Retina (tissue), 1 donor: Measurements from ENCODE around the gene BCL11A.

Experiments
- DNase-seq: peaks from one replicate; pipeline ENCODE4 v3.0.0-alpha.2; 2016

BCL11A gene

DNA sequence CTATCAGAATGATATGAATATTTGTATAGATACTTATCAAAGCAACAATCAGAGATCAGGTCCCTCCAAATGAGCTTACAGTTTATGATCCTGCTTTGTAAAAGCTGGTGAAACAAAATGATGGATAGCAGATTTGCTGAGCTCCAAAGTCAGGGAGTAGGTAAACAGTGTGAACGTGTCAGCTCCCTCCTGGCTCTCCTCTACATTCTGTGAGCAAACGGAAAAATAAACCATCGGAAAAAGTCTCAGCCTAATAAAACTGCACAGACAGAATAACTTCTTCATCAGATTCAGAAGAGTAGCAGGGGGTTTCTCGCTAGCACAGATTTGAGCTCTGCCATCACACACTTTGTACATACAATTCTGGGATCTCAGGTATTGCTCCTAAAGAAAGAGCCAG lies 51.3 kb downstream of the BCL11A start:
- no peak for DNase-seq

- DNase-seq, result no peak
These were observed 52.6 kb downstream of the BCL11A start for GRCh38 chr2:60500861-60501260.

DNA sequence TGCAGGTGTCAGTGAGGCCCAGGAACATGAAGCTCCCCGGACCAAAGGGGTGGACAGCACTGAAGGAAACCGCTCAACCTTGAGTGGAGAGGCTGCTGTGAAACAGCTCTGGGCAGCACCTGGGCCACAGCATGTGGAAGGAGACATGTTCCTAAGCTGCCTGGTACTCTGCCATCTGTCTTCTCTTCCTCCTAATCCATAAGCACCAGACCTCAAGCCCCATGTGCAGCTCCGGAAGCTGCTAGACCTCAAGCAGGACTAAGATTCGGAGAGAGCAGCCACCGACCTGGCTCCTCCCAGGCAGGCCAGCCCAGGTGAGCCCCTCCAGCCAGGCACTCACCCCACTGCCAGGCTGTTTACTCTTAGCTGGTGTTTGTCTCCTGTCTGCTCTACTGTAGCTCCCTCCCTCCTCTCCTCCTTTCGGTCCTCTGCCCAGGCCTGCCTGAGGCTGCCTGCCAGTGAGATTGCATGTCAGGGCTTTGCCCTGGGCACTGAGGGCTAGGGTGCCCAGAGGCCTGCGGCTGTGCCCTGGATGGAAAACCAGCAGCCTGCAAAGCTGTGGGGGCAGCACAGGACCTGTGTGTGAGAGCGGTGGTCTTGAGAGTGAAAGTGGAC lies 53.7 kb downstream of the BCL11A start:
- DNase-seq, result no peak

- no peak for DNase-seq
These were observed 54.5 kb downstream of the BCL11A start for GRCh38 chr2:60498816-60499429.

DNA sequence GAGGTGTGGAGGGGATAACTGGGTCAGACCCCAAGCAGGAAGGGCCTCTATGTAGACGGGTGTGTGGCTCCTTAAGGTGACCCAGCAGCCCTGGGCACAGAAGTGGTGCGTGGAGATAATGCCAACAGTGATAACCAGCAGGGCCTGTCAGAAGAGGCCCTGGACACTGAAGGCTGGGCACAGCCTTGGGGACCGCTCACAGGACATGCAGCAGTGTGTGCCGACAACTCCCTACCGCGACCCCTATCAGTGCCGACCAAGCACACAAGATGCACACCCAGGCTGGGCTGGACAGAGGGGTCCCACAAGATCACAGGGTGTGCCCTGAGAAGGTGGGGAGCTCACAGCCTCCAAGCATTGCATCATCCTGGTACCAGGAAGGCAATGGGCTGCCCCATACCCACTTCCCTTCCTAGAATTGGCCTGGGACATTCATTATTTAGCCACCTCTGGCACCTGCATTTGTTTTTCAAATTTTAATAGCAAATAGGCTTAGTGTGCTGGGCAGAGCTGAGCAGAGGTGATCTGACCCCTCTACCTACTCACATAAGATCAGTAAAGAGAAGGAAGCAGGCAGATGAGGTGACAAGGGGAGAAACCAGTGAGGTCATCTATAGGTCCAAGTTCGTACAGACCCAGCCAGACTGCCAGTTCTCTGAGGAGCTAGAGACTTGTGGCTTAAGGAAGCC lies 55.2 kb downstream of the BCL11A start:
- no peak for DNase-seq

DNA sequence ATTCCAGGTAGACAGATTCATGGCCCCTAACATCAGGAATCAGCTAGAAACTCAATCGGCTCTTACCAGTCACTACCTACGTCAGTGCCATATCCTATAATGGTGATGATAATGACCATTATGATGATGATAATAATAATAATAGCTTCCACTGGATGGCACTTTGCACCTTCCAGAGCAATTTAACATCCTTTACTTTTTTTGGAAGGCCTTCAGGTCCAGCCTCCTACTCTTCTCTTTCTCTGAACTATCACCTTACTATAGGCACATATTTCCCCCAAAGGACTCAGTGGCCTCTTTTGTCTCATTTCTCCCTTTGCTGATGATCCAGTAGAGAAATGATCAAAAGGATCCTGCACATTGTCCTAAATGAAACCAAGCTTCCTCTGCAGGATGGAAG lies 56.0 kb downstream of the BCL11A start:
- no peak for DNase-seq

DNA sequence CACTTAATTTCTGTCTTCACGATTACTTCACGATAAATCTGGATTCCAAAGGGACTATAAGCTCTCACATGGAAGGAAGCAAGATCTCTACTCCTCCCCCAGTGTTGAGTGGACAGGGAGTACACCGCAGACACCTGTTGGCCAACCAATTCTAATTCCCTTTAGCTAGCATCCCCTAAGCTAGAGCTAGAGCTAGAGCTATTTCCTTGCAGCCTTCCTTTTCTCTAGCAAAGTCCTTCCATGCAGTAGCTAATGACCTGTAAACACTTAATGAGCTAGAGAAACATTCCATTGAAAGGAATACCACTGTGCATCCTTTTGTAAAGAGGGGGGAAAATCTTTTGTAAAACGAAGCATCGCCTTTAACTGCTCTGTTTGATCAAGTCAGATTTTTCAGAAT lies 56.5 kb downstream of the BCL11A start:
- DNase-seq, result peak; percentile 48

- DNase-seq, result no peak
These were observed 57.0 kb downstream of the BCL11A start for GRCh38 chr2:60496475-60496874.

DNA sequence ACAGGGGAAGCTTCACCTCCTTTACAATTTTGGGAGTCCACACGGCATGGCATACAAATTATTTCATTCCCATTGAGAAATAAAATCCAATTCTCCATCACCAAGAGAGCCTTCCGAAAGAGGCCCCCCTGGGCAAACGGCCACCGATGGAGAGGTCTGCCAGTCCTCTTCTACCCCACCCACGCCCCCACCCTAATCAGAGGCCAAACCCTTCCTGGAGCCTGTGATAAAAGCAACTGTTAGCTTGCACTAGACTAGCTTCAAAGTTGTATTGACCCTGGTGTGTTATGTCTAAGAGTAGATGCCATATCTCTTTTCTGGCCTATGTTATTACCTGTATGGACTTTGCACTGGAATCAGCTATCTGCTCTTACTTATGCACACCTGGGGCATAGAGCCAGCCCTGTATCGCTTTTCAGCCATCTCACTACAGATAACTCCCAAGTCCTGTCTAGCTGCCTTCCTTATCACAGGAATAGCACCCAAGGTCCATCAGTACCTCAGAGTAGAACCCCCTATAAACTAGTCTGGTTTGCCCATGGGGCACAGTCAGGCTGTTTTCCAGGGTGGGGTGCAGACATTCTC lies 58.3 kb downstream of the BCL11A start:
- no peak for DNase-seq

DNA sequence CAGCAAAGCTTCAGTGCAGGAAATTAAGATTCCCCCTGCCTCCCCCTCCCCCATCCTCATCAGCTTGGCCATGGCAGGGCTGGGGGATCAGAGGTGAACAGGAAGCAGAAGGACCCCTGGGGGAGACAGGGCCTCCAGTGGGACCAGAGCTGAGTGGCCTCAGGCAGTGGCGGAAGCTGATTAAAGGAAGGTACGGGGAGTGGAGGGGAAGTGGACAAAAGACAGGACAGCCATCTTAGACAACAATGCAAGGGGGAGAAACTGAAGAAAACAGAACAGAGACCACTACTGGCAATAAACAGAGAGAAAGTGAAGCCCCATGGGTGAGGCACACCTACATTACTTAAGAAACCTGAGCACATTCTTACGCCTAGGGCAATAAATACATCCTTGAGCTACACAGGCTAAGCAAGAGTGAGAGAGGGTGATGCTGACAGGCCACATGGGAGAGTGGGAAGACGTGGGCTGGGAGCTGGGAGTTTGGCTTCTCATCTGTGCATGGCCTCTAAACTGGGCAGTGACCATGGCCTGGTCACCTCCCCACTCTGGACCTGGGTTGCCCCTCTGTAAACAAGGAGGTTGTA lies 59.6 kb downstream of the BCL11A start:
- no peak for DNase-seq

DNA sequence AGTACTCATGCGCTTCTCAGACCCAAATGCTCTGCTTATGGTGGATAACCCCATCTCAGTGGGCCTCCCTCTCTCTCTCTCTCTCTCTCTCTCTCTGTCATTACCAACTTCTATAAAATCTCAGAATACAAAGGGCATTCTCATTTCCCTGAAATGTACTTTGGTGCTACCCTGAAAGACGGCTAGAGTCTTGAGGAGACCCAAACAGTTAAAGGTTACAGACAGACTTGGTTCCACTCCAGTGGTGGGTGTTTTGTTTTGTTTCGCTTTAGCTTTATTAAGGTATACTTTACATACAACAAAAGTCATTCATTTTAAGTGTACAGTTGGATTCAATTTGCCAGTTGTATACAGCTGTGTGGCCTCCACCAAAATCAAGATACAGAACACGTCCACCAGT lies 60.9 kb downstream of the BCL11A start:
- DNase-seq, result no peak

- DNase-seq, result no peak
These were observed 62.6 kb downstream of the BCL11A start for GRCh38 chr2:60490848-60491247.

DNA sequence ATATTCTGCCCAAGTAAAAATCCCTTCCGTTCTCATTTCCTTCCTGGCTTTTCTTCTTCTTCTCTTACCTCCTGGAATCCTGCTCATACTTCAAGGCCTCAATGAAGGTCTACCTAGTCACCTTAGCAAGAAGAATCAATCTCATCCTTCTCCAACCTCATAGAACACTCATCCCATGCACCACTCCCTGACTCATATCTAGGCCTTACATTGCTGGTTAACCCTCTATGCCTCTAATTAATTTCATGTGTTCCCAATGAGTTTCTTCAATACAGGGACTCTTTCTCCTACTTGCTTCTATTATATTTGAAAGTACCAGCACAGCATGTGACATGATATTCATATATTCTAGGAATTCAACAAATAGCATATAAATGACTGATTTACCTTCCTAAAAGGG lies 63.0 kb downstream of the BCL11A start:
- no peak for DNase-seq

DNA sequence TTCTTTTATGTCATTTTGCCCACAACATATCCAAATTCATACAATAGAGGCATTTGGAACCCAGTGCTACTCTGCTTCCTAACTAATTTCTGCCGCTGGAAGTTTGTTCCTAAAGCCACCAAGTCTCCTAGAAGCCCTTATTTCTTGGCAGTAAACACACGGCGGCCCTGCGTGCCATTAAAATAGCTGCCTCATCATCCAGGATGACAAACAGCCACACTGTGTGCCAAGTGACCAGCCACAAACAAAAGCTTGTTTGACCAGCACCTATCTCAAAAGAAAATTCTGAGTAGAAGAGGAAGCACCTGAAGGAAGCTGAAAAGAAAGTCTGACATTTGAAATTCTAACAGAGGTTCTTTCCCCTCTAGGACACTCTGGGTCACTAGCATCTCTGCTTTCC lies 64.2 kb downstream of the BCL11A start:
- DNase-seq, result no peak

DNA sequence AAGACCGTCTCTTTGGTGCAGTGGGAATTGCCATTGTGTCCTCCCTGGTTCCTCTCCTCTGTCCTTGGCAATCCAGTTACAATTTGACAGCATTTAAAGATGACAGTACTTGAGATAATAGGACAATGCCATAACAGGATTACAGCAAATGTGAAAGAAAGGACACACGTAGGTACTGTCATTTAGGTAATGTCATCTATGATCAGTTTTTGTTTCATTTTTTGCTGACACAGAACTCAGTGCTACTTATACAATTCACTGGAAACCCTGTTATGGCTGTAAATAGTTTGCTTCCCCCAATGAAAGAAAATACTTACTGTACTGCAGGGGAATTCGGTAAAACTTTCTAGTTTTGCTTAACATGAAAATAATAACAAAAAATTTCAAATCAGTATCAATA lies 65.2 kb downstream of the BCL11A start:
- DNase-seq, result no peak

DNA sequence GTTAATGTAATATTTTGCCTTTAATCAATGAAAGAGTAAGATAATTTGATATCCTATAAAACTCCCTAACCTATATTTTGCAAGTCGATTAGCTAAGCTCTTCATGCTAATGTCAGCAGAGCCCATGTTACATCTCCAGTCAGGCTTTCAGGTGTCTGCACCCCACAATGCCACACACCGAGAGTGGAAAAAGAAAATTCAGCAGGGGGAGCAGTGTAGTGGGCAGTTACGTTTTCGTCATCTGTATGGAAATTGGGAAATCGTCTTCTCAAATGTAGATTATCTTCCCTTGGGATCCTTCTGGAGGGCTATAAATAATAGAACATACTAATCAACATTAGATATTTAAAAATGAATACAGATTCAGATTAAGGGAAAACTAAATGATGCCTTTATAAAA lies 66.3 kb downstream of the BCL11A start:
- no peak for DNase-seq

GRCh38 chr2:60486551-60486950 lies 66.9 kb downstream of the BCL11A start:
- DNase-seq, result no peak

- no peak for DNase-seq
These were observed 67.4 kb downstream of the BCL11A start for GRCh38 chr2:60486067-60486466.

GRCh38 chr2:60485550-60485949 lies 67.9 kb downstream of the BCL11A start:
- no peak for DNase-seq

GRCh38 chr2:60485055-60485454 lies 68.4 kb downstream of the BCL11A start:
- no peak for DNase-seq

DNA sequence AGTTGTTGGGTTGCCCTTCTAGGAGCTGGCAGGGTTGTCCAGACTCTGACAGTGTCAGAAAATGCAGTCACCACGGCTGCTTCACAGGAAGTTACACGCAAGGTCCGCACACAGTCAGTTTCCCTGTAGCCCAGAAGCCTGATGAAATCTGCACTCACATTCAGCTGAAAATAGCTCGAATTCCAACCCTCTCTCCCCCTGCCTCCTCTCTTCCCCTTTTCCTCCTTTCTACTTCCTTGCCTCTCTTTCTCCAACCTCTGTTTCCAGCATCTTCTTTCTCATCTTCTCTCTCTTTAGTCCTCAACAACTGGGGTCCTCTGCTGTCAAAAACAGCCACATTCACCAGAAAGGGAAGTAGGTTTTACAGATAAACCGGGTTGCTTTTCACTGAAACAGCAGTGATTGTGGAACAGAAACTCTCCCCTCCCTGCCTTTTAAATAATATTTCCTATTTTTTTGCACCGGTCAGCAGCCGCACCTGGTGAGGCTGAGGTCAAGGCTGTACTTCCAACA lies 69.3 kb downstream of the BCL11A start:
- DNase-seq, result no peak

GRCh38 chr2:60483401-60483800 lies 70.1 kb downstream of the BCL11A start:
- no peak for DNase-seq

DNA sequence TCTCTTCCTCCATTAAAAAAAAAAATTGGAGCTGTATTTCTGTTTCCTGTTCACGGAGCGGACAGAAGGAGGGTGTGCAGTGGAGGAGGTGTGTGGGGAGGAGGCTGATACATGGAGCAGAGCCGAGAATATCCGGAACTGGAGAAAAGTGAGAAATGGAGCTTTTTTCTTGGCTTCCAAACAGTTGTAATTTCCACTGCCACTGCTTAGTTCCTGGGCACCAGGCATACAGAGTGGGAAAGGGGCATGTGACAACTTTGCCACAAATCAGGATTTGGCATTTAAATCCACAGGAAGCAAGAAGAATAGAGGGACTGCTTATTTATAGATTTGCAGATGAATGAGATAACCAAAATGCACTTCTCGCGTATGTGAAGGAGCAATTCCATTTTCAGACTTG lies 71.2 kb downstream of the BCL11A start:
- no peak for DNase-seq

DNA sequence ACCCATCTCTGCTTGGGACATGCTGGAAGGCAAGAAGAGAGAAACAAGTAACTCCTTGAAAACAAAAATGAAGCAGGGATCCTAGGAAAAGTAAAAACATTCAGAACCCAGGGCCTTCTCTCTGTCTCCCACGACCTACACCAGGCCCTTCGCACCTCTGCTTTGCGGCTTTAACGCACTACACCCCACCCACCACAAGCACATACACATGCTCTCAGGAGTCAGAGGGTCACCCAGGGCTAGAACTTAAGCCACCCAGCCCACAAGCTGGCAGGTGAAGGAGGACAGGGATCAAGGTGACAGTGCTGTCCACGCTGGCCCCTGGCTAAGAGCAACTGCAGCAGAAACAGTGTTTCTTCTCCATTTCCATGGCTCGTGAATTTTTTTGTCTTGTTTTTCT lies 72.2 kb downstream of the BCL11A start:
- no peak for DNase-seq
